HepG2 (cell line): ENCODE measurements around the gene GOLGA8B. TPM values are rescaled to one million over a fixed set of nuclear protein-coding genes. Genes with fewer than 3 reads are reported as not detected.

Source experiments
- ATAC-seq: fragments of 200-7000 bp; cut with Tn5 transposase; 3 replicates; pipeline ENCODE4 v1.9.1; 2020; ENCODE audit warnings: mild to moderate bottlenecking, moderate library complexity
- BruUV-seq: library from RNA; stranded (reverse); fragments of 400-500 nt; replicated peaks from 2 replicates; lab custom pipeline; 2021; lab: Mats Ljungman, UMichigan
- CTCF ChIA-PET: fragments of 300-600 bp; formaldehyde crosslinking; extraction: SDS; loops from one replicate; lab custom pipeline; 2021; ENCODE audit warnings: low total read pairs, inconsistent platforms, low intra/inter-chr PET ratio; lab: Yijun Ruan, JAX
- POLR2A ChIA-PET: fragments of 350-600 bp; sonication (Branson Sonifier 250); formaldehyde crosslinking; loops from one replicate; lab custom pipeline; 2020; ENCODE audit warnings: antibody characterized with exemption, inconsistent platforms; lab: Yijun Ruan, JAX
- DNase-seq: peaks from one replicate; pipeline ENCODE4 v3.0.0-alpha.2; 2015; ENCODE audit warnings: low spot score
- FAIRE-seq: peaks from 3 replicates; lab custom pipeline; 2011; peaks lifted over from hg19 to GRCh38; lab: Jason Lieb, UNC
- H2AFZ ChIP-seq: one replicate; pipeline ENCODE4 v1.6.1; 2011; ENCODE audit warnings: low read length, inconsistent platforms
- H3K27ac ChIP-seq: fragments of 300-600 bp; 3 replicates; pipeline ENCODE4 v1.8.0; 2011; ENCODE audit warnings: mixed run types, mild to moderate bottlenecking, mixed read lengths, low read length, inconsistent platforms; ENCODE audit not compliant: insufficient read depth; ENCODE audit errors: extremely low read length
- H3K27me3 ChIP-seq, 2 experiments: fragments of 200-600 bp in 1 of 2; 2 replicates in 1 of 2; 3 replicates in 1 of 2; pipeline versions ENCODE4 v1.6.0 to v1.8.0; 2011; ENCODE audit warnings: low read length in 2 of 2, mild to moderate bottlenecking in 2 of 2, moderate library complexity in 2 of 2, inconsistent platforms in 1 of 2; ENCODE audit not compliant: insufficient read depth in 2 of 2, control insufficient read depth in 1 of 2
- H3K36me3 ChIP-seq, 2 experiments: fragments of 200-600 bp in 1 of 2; replicated peaks in 1 of 2; 2 replicates in 1 of 2; 3 replicates in 1 of 2; pipeline versions ENCODE4 v1.5.1 to v1.8.0; 2011; ENCODE audit warnings: low read length in 2 of 2, inconsistent platforms in 1 of 2; ENCODE audit not compliant: insufficient read depth in 2 of 2, control insufficient read depth in 1 of 2
- H3K4me1 ChIP-seq: 2 replicates; pipeline ENCODE4 v1.5.1; 2012; ENCODE audit warnings: low read length, inconsistent platforms; ENCODE audit not compliant: insufficient read depth
- H3K4me2 ChIP-seq: 2 replicates; pipeline ENCODE4 v1.6.0; 2011; ENCODE audit warnings: low read depth, low read length, inconsistent platforms
- H3K4me3 ChIP-seq, 3 experiments: fragments of 200-600 bp in 1 of 3; sonication (generic), shearing (Covaris generic) in 1 of 3; replicated peaks in 1 of 3; 2 replicates each; pipeline ENCODE4 v1.5.1; 2011 to 2016; ENCODE audit warnings: low read length in 3 of 3, inconsistent platforms in 2 of 3, low read depth in 2 of 3, mild to moderate bottlenecking in 2 of 3, control low read depth in 1 of 3, mixed read lengths in 1 of 3; ENCODE audit not compliant: insufficient read depth in 1 of 3
- H3K79me2 ChIP-seq: one replicate; pipeline ENCODE4 v1.6.1; 2011; ENCODE audit warnings: low read length, inconsistent platforms; ENCODE audit not compliant: insufficient read depth
- H3K9ac ChIP-seq: 2 replicates; pipeline ENCODE4 v1.6.0; 2011; ENCODE audit warnings: mild to moderate bottlenecking, low read depth, low read length, inconsistent platforms; ENCODE audit not compliant: insufficient read depth
- H3K9me3 ChIP-seq: 2 replicates; pipeline ENCODE4 v1.5.1; 2012; ENCODE audit warnings: mild to moderate bottlenecking, low read length
- H4K20me1 ChIP-seq: 2 replicates; pipeline ENCODE4 v1.6.0; 2011; ENCODE audit warnings: inconsistent platforms, mild to moderate bottlenecking, low read length, moderate library complexity; ENCODE audit not compliant: insufficient read depth
- AGO2 ChIP-seq: fragments of 200-400 bp; formaldehyde crosslinking; optimal IDR thresholded peaks from 2 replicates; pipeline ENCODE3; 2017; ENCODE audit warnings: mild to moderate bottlenecking, low read depth, low read length, moderate library complexity
- ATF4 ChIP-seq, 2 experiments: fragments of 450-650 bp in 1 of 2; sonication (generic) in 1 of 2; formaldehyde crosslinking; IDR thresholded peaks; 2 replicates each; pipeline versions ENCODE4 v1.5.0 to v1.8.0; 2020 to 2022; ENCODE audit warnings: mild to moderate bottlenecking in 1 of 2, missing genetic modification reagents in 1 of 2
- BCL3 ChIP-seq: sonication (generic); formaldehyde crosslinking; IDR thresholded peaks from 2 replicates; pipeline ENCODE4 v1.5.1; 2020; ENCODE audit warnings: mild to moderate bottlenecking, missing genetic modification reagents, moderate library complexity
- BRD4 ChIP-seq: sonication (generic); formaldehyde crosslinking; IDR thresholded peaks from 2 replicates; pipeline ENCODE4 v1.4.0; 2020; ENCODE audit warnings: missing genetic modification reagents
- KAT8 ChIP-seq: IDR thresholded peaks from 2 replicates; pipeline ENCODE4 v1.6.1; 2016; ENCODE audit warnings: missing genetic modification reagents, missing compliant biosample characterization
- PAF1 ChIP-seq: IDR thresholded peaks from 2 replicates; pipeline ENCODE4 v1.6.1; 2016; ENCODE audit warnings: missing genetic modification reagents, missing compliant biosample characterization
- PITX1 ChIP-seq: sonication (generic); formaldehyde crosslinking; IDR thresholded peaks from 2 replicates; pipeline ENCODE4 v1.5.1; 2020; ENCODE audit warnings: mild to moderate bottlenecking, missing genetic modification reagents
- REPIN1 ChIP-seq: sonication (generic); formaldehyde crosslinking; IDR thresholded peaks from 2 replicates; pipeline ENCODE4 v1.8.0; 2022; ENCODE audit warnings: missing genetic modification reagents, low read depth, mild to moderate bottlenecking, borderline replicate concordance
- REXO4 ChIP-seq: sonication (generic); formaldehyde crosslinking; IDR thresholded peaks from 2 replicates; pipeline ENCODE4 v1.8.0; 2022; ENCODE audit warnings: missing genetic modification reagents, mild to moderate bottlenecking, borderline replicate concordance
- RFXAP ChIP-seq: sonication (generic); formaldehyde crosslinking; IDR thresholded peaks from 2 replicates; pipeline ENCODE4 v1.4.0; 2020; ENCODE audit warnings: missing genetic modification reagents, borderline replicate concordance
- SOX13 ChIP-seq, 3 experiments: fragments of 450-650 bp in 1 of 3; sonication (generic) in 1 of 3; formaldehyde crosslinking in 1 of 3; IDR thresholded peaks in 2 of 3; conservative IDR thresholded peaks in 1 of 3; 2 replicates each; pipeline versions ENCODE4 v1.5.0 to v1.6.1; 2016 to 2020; ENCODE audit warnings: antibody characterized with exemption in 1 of 3, mild to moderate bottlenecking in 1 of 3, missing compliant biosample characterization in 1 of 3, missing genetic modification reagents in 1 of 3, moderate library complexity in 1 of 3
- SRF ChIP-seq: IDR thresholded peaks from 2 replicates; pipeline ENCODE4 v1.6.1; 2011; ENCODE audit warnings: mild to moderate bottlenecking, low read depth, low read length, moderate library complexity
- TAF1 ChIP-seq: sonication (generic); formaldehyde crosslinking; IDR thresholded peaks from 2 replicates; pipeline ENCODE4 v1.4.0; 2020; ENCODE audit warnings: missing genetic modification reagents
- TBL1XR1 ChIP-seq: fragments of 150-350 bp; IDR thresholded peaks from 2 replicates; pipeline ENCODE4 v1.6.1; 2014; ENCODE audit warnings: borderline replicate concordance, low read length; ENCODE audit not compliant: partially characterized antibody
- ZFP36L2 ChIP-seq: sonication (generic); formaldehyde crosslinking; IDR thresholded peaks from 2 replicates; pipeline ENCODE4 v1.4.0; 2020; ENCODE audit warnings: missing genetic modification reagents
- ZNF253 ChIP-seq: sonication (generic); formaldehyde crosslinking; IDR thresholded peaks from 2 replicates; pipeline ENCODE4 v1.8.0; 2022; ENCODE audit warnings: mild to moderate bottlenecking, missing genetic modification reagents, borderline replicate concordance
- ZNF543 ChIP-seq: sonication (generic); formaldehyde crosslinking; IDR thresholded peaks from 2 replicates; pipeline ENCODE4 v1.4.0; 2020; ENCODE audit warnings: mild to moderate bottlenecking, missing genetic modification reagents
- ZNF550 ChIP-seq: sonication (generic); formaldehyde crosslinking; IDR thresholded peaks from 2 replicates; pipeline ENCODE4 v1.4.0; 2020; ENCODE audit warnings: mild to moderate bottlenecking, missing genetic modification reagents, borderline replicate concordance
- ZNF850 ChIP-seq: sonication (generic); formaldehyde crosslinking; conservative IDR thresholded peaks from 2 replicates; pipeline ENCODE4 v1.9.0; 2021; ENCODE audit warnings: mild to moderate bottlenecking, missing genetic modification reagents
- ZSCAN21 ChIP-seq: sonication (generic); formaldehyde crosslinking; IDR thresholded peaks from 2 replicates; pipeline ENCODE4 v1.8.0; 2022; ENCODE audit warnings: mild to moderate bottlenecking, missing genetic modification reagents, moderate library complexity, borderline replicate concordance
- WGBS: methylation state at CpG from one replicate; pipeline ENCODE4 v1.1.6; 2017; ENCODE audit warnings: low lambda C conversion rate; 5-methylcytosine and 5-hydroxymethylcytosine counted together
- in situ Hi-C: cut with HindIII; loops from 2 replicates; pipeline ENCODE4 v1.10.0; 2017; ENCODE audit warnings: low pct_unique_long_range_greater_than_20kb; ENCODE audit not compliant: extremely low pct_ligation_motif_present
- intact Hi-C: fragments of 100-400 bp; cut with micrococcal nuclease; formaldehyde crosslinking; loops from one replicate; pipeline ENCODE4 v1.10.0; 2022; ENCODE audit not compliant: unreplicated experiment
- polyA plus RNA-seq, 8 experiments: library from polyadenylated mRNA; depleted of rRNA in 3 of 8; stranded (reverse) in 7 of 8; unstranded in 1 of 8; fragments of >200 nt; fragmentation: Illumina TruSeq in 4 of 8; extraction: Trizol in 4 of 8; gene quantifications; 2 replicates each; pipeline versions ENCODE4 v1.2.1 to v1.2.3, GENCODE V29; 2011 to 2016; ENCODE audit warnings: low read depth in 4 of 8, missing spikeins in 1 of 8, mixed read lengths in 1 of 8; ENCODE audit not compliant: insufficient read depth in 1 of 8
- total RNA-seq, 5 experiments: library from RNA; depleted of rRNA; stranded (reverse); fragments of >200 nt; fragmentation: Illumina TruSeq; extraction: Trizol; gene quantifications; 2 replicates each; pipeline ENCODE4 v1.2.3, GENCODE V29; 2016; ENCODE audit warnings: low read depth in 1 of 5

Gene GOLGA8B
- total and polyA plus RNA-seq, 2 of the 13 experiments (the other 11 are each of a cell fraction or from before 2014, with no cell fraction given) = 38.8 to 89.0 TPM

GRCh38 chr15:34613301-34613700, 29.9 kb upstream of the GOLGA8B start:
- 6% methylated on average over 2 of the region's 2 CpGs for WGBS
- no peaks in the 10 kb centered on the region for H3K9me3 ChIP-seq
- no peak for TF ChIP-seq SRF
- TF ChIP-seq RFXAP (CRISPR knock-in tag) = no peak
- no peak for TF ChIP-seq ZNF543
- TF ChIP-seq ZNF253 = no peak
- TF ChIP-seq BRD4 (CRISPR knock-in tag) = no peak
- TF ChIP-seq AGO2 = no peak
- no peak for TF ChIP-seq REXO4 (CRISPR knock-in tag)
- no peak for TF ChIP-seq ZSCAN21 (CRISPR knock-in tag)
- TF ChIP-seq PAF1 = no peak
- no peak for TF ChIP-seq REPIN1 (CRISPR knock-in tag)
- TF ChIP-seq ZNF850 (CRISPR knock-in tag) = no peak
- TF ChIP-seq ZFP36L2 = no peak
- TF ChIP-seq ATF4 (CRISPR knock-in tag; IDR thresholded peaks at IDR 0.05) = no peak
- TF ChIP-seq TBL1XR1 = no peak
- TF ChIP-seq KAT8 (CRISPR knock-in tag) = no peak
- TF ChIP-seq TAF1 = no peak
- no peak for TF ChIP-seq SOX13 (IDR thresholded peaks at IDR 0.05)
- no peak for TF ChIP-seq SOX13 (CRISPR knock-in tag; conservative IDR thresholded peaks at IDR 0.05 in 1 of 2, IDR thresholded peaks at IDR 0.05 in 1 of 2)
- TF ChIP-seq PITX1 (CRISPR knock-in tag) = no peak
- TF ChIP-seq ZNF550 (CRISPR knock-in tag) = no peak
- no peak for TF ChIP-seq BCL3
- TF ChIP-seq, all 625 proteins: peak for 0
- ChIA-PET POLR2A (no interaction called here), CTCF (no interaction called here)
- H3K4me1 ChIP-seq = no peaks in the 10 kb centered on the region
- DNase-seq = no peak
- no peak overlapping the region for H3K27ac ChIP-seq
- no peak overlapping the region for H2AFZ ChIP-seq
- H4K20me1 ChIP-seq = no peaks in the 10 kb centered on the region
- no peak for ATAC-seq
- no peaks in the 10 kb centered on the region for H3K36me3 ChIP-seq
- FAIRE-seq = no peak
- BruUV-seq = no TSS peak
- no peak overlapping the region for H3K4me2 ChIP-seq
- H3K27me3 ChIP-seq = peaks cover 0 to 6% of the 10 kb centered on the region in 2 experiments; a peak in 1 of 5 replicates
- no peak overlapping the region for H3K9ac ChIP-seq
- in situ Hi-C loops = no loop called here
- no peak overlapping the region for H3K4me3 ChIP-seq
- H3K79me2 ChIP-seq = no peaks in the 10 kb centered on the region
- intact Hi-C loops = no loop called here
